Hepatocyte (in vitro differentiated cells): ENCODE data around the gene PAPPA2.

Source experiments
- EZH2 ChIP-seq: fragments of 200-600 bp; sonication (generic); IDR thresholded peaks from 2 replicates; pipeline ENCODE4 v1.6.1; 2016; ENCODE audit warnings: antibody characterized with exemption, mild to moderate bottlenecking, borderline replicate concordance
- TF ChIP-seq, protein P1 (sequence below): fragments of 200-600 bp; sonication (generic); IDR thresholded peaks from 2 replicates; pipeline ENCODE4 v1.5.1; 2016; ENCODE audit warnings: antibody characterized with exemption, mild to moderate bottlenecking; ENCODE audit not compliant: poor library complexity

DNA sequence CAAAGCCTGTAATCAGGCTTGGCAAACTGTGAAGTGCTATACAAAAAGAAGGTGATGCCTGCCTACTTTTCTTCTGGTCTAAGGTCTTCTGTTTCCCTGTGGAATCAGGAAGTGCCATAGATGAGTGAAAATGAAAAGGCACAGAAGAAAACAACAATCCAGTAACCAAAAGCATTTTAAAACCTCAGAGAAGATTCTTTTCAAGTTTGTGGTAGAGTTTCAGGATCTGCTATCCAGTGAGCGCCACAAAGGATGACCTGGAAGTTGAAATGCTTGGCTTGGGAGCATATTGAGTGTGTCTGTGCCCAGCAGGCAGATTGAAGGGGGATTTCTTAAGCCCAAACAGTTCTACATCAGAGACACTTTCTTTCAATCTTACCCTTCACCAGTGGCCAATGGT is 272.2 kb downstream of the PAPPA2 start:
- TF ChIP-seq, protein P1, sequence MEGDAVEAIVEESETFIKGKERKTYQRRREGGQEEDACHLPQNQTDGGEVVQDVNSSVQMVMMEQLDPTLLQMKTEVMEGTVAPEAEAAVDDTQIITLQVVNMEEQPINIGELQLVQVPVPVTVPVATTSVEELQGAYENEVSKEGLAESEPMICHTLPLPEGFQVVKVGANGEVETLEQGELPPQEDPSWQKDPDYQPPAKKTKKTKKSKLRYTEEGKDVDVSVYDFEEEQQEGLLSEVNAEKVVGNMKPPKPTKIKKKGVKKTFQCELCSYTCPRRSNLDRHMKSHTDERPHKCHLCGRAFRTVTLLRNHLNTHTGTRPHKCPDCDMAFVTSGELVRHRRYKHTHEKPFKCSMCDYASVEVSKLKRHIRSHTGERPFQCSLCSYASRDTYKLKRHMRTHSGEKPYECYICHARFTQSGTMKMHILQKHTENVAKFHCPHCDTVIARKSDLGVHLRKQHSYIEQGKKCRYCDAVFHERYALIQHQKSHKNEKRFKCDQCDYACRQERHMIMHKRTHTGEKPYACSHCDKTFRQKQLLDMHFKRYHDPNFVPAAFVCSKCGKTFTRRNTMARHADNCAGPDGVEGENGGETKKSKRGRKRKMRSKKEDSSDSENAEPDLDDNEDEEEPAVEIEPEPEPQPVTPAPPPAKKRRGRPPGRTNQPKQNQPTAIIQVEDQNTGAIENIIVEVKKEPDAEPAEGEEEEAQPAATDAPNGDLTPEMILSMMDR, result no peak
- no peak for TF ChIP-seq EZH2
